ENCODE data around the gene KCNQ2. TPM values are rescaled to one million over a fixed set of nuclear protein-coding genes. Genes with fewer than 3 reads are reported as not detected.
A peak's percentile ranks its signal among the peaks of the same experiment; 100 is the strongest.

Gene KCNQ2
- total RNA-seq, 1 donor from 2014 or later, result not detected

GRCh38 chr20:63409834-63410435 lies 62.5 kb downstream of the KCNQ2 start:
- H3K36me3 ChIP-seq (ENCODE audit: control insufficient read depth, insufficient read depth, low read length), result no peaks in the 10 kb centered on the region
- H3K27me3 ChIP-seq (ENCODE audit: control insufficient read depth, insufficient read depth, low read length), result no peaks in the 10 kb centered on the region
- no peak overlapping the region for H3K4me3 ChIP-seq (ENCODE audit: low read depth, low read length)
- no peak for TF ChIP-seq CTCF (IDR thresholded peaks at IDR 0.05; ENCODE audit: insufficient read depth, low read length, severe bottlenecking)
- FAIRE-seq (no peak), DNase-seq (ENCODE audit: low read depth) (no peak)

- Histone ChIP-seq H3K4me3 (ENCODE audit: low read depth, low read length) (no peak overlapping the region), H3K27me3 (ENCODE audit: control insufficient read depth, insufficient read depth, low read length) (no peaks in the 10 kb centered on the region), H3K36me3 (ENCODE audit: control insufficient read depth, insufficient read depth, low read length) (no peaks in the 10 kb centered on the region)
- DNase-seq (ENCODE audit: low read depth) (no peak), FAIRE-seq (peak; percentile 73)
- no peak for TF ChIP-seq CTCF (IDR thresholded peaks at IDR 0.05; ENCODE audit: insufficient read depth, low read length, severe bottlenecking)
Measured at GRCh38 chr20:63409066-63409833, 63.2 kb downstream of the KCNQ2 start.

GRCh38 chr20:63408684-63409046 lies 63.8 kb downstream of the KCNQ2 start:
- no peaks in the 10 kb centered on the region for H3K27me3 ChIP-seq (ENCODE audit: control insufficient read depth, insufficient read depth, low read length)
- H3K4me3 ChIP-seq (ENCODE audit: low read depth, low read length), result no peak overlapping the region
- no peaks in the 10 kb centered on the region for H3K36me3 ChIP-seq (ENCODE audit: control insufficient read depth, insufficient read depth, low read length)
- no peak for DNase-seq (ENCODE audit: low read depth)
- no peak for TF ChIP-seq CTCF (IDR thresholded peaks at IDR 0.05; ENCODE audit: insufficient read depth, low read length, severe bottlenecking)
- FAIRE-seq, result no peak

- Histone ChIP-seq H3K4me3 (ENCODE audit: low read depth, low read length) (no peak overlapping the region), H3K36me3 (ENCODE audit: control insufficient read depth, insufficient read depth, low read length) (no peaks in the 10 kb centered on the region), H3K27me3 (ENCODE audit: control insufficient read depth, insufficient read depth, low read length) (no peaks in the 10 kb centered on the region)
- FAIRE-seq (no peak), DNase-seq (ENCODE audit: low read depth) (no peak)
- TF ChIP-seq CTCF (IDR thresholded peaks at IDR 0.05; ENCODE audit: insufficient read depth, low read length, severe bottlenecking), result no peak
Measured at GRCh38 chr20:63407928-63408683, 64.3 kb downstream of the KCNQ2 start.

GRCh38 chr20:63406617-63407245 lies 65.7 kb downstream of the KCNQ2 start:
- DNase-seq (ENCODE audit: low read depth), result no peak
- H3K27me3 ChIP-seq (ENCODE audit: control insufficient read depth, insufficient read depth, low read length), result no peaks in the 10 kb centered on the region
- no peaks in the 10 kb centered on the region for H3K36me3 ChIP-seq (ENCODE audit: control insufficient read depth, insufficient read depth, low read length)
- H3K4me3 ChIP-seq (ENCODE audit: low read depth, low read length), result no peak overlapping the region
- no peak for TF ChIP-seq CTCF (IDR thresholded peaks at IDR 0.05; ENCODE audit: insufficient read depth, low read length, severe bottlenecking)
- no peak for FAIRE-seq

All from bronchial epithelial cell (primary cell).